Tracheal epithelial cell (primary cell): ENCODE results near the gene PRKCI. TPM values are rescaled to one million over a fixed set of nuclear protein-coding genes. Genes with fewer than 3 reads are reported as not detected.

ENCODE experiments used
- total RNA-seq: library from RNA; depleted of rRNA; stranded (reverse); fragments of >200 nt; gene quantifications from 2 replicates; pipeline ENCODE4 v1.2.1, GENCODE V29; 2014

The PRKCI gene
- 67.4 and 81.2 TPM in 2 replicates for total RNA-seq

GRCh38 chr3:170221924-170222646, at the start of gene PRKCI:
PRKCI (plus strand) TSS chr3:170222424; CDS start chr3:170222670, 246 bp downstream.

DNA sequence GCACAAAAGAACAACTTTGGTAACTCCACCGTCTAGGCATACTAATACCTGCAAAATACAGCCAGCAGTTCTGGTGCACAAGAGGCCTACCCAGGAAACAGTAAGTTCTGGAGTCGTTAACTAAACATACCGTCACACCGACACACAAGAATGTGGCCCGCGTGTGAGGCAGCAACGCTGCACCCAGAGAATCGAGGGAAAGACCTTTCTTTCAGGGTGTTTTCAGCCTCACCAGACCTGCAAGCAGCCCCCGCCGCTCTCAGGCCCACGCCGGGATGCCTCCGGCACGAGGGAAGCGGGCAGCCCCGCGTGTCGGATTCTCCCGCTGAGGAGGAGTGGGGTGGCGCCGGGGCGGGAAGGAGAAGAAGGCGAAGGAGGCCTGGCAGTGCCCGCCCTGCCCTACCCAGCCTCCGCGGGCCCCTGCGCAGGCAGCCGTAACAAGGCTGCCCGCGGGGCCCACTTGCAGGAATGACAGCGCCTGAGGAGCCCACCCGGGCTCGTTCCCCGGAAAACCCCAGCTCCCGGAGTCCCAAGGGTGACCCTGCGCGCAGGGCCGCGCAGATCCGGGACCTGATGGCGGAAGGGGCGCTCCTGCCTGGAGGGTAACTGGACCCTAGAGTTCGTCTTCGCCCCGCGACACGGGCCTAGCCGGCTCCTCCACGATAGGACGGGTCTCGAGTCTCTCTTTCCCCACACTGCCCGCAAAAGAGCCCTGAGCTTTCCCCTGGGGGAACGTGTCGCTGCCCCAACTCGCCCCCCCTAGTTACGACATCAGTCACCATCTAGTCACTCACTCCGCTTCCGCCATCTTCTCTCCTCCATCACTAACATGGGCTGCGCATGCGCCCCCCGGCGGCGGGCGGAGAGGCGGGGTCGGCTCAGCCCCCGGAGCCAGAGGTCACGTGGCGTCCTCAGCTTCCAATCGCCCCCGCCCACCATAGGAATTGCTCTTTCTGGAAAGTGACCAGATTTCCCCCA, 41.0 kb upstream of the PRKCI start, which contains the start of gene PHC3:
TSS of gene PHC3 (minus strand) at position 826 of the 978 bp plus-strand sequence. CDS start at position 808, 18 bp downstream.

Other genes starting within 250 kb of the PRKCI start
- 1.5 and 6.3 TPM in 2 replicates for gene GPR160, start 184.4 kb upstream of the PRKCI start, total RNA-seq
- 14.9 and 22.8 TPM in 2 replicates for gene PHC3, start 40.7 kb upstream of the PRKCI start, total RNA-seq
- 42.6 and 67.0 TPM in 2 replicates for gene SKIL, start 135.3 kb downstream of the PRKCI start, total RNA-seq
- 0.43 and 7.5 TPM in 2 replicates for gene CLDN11, start 196.4 kb downstream of the PRKCI start, total RNA-seq